ENCODE data around the gene RGL2. TPM values are rescaled to one million over a fixed set of nuclear protein-coding genes. Genes with fewer than 3 reads are reported as not detected.
A peak's percentile ranks its signal among the peaks of the same experiment; 100 is the strongest.

The RGL2 gene
- total RNA-seq, 2 donors from 2014 or later, result 42.1 to 56.2 TPM

- Mint-ChIP-seq H3K4me3 (peak overlapping the region; percentile 93), H3K27ac (peak overlapping the region; percentile 98), H3K27me3 (no peaks in the 10 kb centered on the region), H3K4me1 (peaks cover 28% of the 10 kb centered on the region), H3K36me3 (ENCODE audit: low read depth) (peaks cover 3% of the 10 kb centered on the region)
- DNase-seq (peak; percentile 77 to 88 (median 80)), ATAC-seq (peak; percentile 44)
- H3K9me3 ChIP-seq (ENCODE audit: control insufficient read depth, low read length, poor library complexity, severe bottlenecking), result no peaks in the 10 kb centered on the region
These were observed 50.6 kb downstream of the RGL2 start for GRCh38 chr6:33247977-33248642.

- Mint-ChIP-seq H3K27ac (no peak overlapping the region), H3K27me3 (peaks cover 21% of the 10 kb centered on the region), H3K4me1 (peaks cover 9% of the 10 kb centered on the region), H3K36me3 (ENCODE audit: low read depth) (peaks cover 3% of the 10 kb centered on the region), H3K4me3 (no peak overlapping the region)
- DNase-seq, result no peak
- no peaks in the 10 kb centered on the region for H3K9me3 ChIP-seq (ENCODE audit: control insufficient read depth, low read length, poor library complexity, severe bottlenecking)
- no peak for ATAC-seq
These were observed 55.3 kb downstream of the RGL2 start for GRCh38 chr6:33243476-33243875.

- Mint-ChIP-seq H3K4me3 (no peak overlapping the region), H3K36me3 (ENCODE audit: low read depth) (peaks cover 3% of the 10 kb centered on the region), H3K4me1 (peaks cover 7% of the 10 kb centered on the region), H3K27ac (peak overlapping the region; percentile 83), H3K27me3 (peaks cover 31% of the 10 kb centered on the region)
- DNase-seq (no peak), ATAC-seq (peak; percentile 25)
- H3K9me3 ChIP-seq (ENCODE audit: control insufficient read depth, low read length, poor library complexity, severe bottlenecking), result no peaks in the 10 kb centered on the region
These were observed 56.8 kb downstream of the RGL2 start for GRCh38 chr6:33241968-33242367.

Other genes with a start within 250 kb of the RGL2 start
- gene HLA-DPA1, start 225.3 kb downstream of the RGL2 start, total RNA-seq, result 10 to 100 TPM; 62.0 to 71.2 TPM
- 10 to 100 TPM; 67.7 to 77.4 TPM for gene HLA-DPB1, start 223.0 kb downstream of the RGL2 start, total RNA-seq
- gene COL11A2, start 106.5 kb downstream of the RGL2 start, total RNA-seq, result under 1 TPM; 0.52 to 0.89 TPM
- gene RXRB, start 98.3 kb downstream of the RGL2 start, total RNA-seq, result 10 to 100 TPM; 51.0 to 64.4 TPM
- 10 to 100 TPM; 22.4 to 25.8 TPM for gene SLC39A7, start 98.1 kb downstream of the RGL2 start, total RNA-seq
- gene HSD17B8, start 94.3 kb downstream of the RGL2 start, total RNA-seq, result 10 to 100 TPM in 1 of 2 donors, 1 to 10 TPM in 1; 7.6 to 11.9 TPM
- 10 to 100 TPM; 27.9 to 28.2 TPM for gene RING1, start 90.4 kb downstream of the RGL2 start, total RNA-seq
- gene VPS52, start 27.1 kb downstream of the RGL2 start, total RNA-seq, result 10 to 100 TPM; 66.5 to 68.3 TPM
- gene RPS18, start 26.9 kb downstream of the RGL2 start, total RNA-seq, result 1,000 to 10,000 TPM; 4,373 to 4,641 TPM
- 10 to 100 TPM; 10.1 to 13.0 TPM for gene B3GALT4, start 21.8 kb downstream of the RGL2 start, total RNA-seq
- 10 to 100 TPM; 32.1 to 38.6 TPM for gene WDR46, start 9.7 kb downstream of the RGL2 start, total RNA-seq
- gene PFDN6, start 9.3 kb downstream of the RGL2 start, total RNA-seq, result 10 to 100 TPM; 16.5 to 25.7 TPM
- 100 to 1,000 TPM; 269 to 344 TPM for gene TAPBP, start 15.1 kb upstream of the RGL2 start, total RNA-seq
- 10 to 100 TPM; 17.1 to 20.2 TPM for gene ZBTB22, start 18.8 kb upstream of the RGL2 start, total RNA-seq
- 10 to 100 TPM; 34.5 to 49.0 TPM for gene DAXX, start 24.0 kb upstream of the RGL2 start, total RNA-seq
- gene KIFC1, start 92.9 kb upstream of the RGL2 start, total RNA-seq, result 1 to 10 TPM; 1.3 to 3.7 TPM
- 100 to 1,000 TPM; 448 to 472 TPM for gene PHF1, start 112.1 kb upstream of the RGL2 start, total RNA-seq
- gene CUTA, start 119.2 kb upstream of the RGL2 start, total RNA-seq, result 100 to 1,000 TPM; 195 to 196 TPM
- 10 to 100 TPM; 82.3 to 83.9 TPM for gene SYNGAP1, start 121.1 kb upstream of the RGL2 start, total RNA-seq
- 1 to 10 TPM; 3.9 to 4.4 TPM for gene ZBTB9, start 155.6 kb upstream of the RGL2 start, total RNA-seq

Data from T-helper 17 cell (primary cell).